Loucy (cell line): ENCODE data around the gene CACTIN.

Source experiments
- EZH2phosphoT487 ChIP-seq: fragments of 200-600 bp; IDR thresholded peaks from 2 replicates; pipeline ENCODE4 v1.6.1; 2018; ENCODE audit warnings: antibody characterized with exemption, mild to moderate bottlenecking, moderate library complexity, borderline replicate concordance
- TF ChIP-seq, protein P1 (sequence below): fragments of 200-600 bp; sonication (generic); conservative IDR thresholded peaks from 2 replicates; pipeline ENCODE4 v1.5.1; 2014; ENCODE audit warnings: mild to moderate bottlenecking, antibody characterized with exemption, low read length

DNA sequence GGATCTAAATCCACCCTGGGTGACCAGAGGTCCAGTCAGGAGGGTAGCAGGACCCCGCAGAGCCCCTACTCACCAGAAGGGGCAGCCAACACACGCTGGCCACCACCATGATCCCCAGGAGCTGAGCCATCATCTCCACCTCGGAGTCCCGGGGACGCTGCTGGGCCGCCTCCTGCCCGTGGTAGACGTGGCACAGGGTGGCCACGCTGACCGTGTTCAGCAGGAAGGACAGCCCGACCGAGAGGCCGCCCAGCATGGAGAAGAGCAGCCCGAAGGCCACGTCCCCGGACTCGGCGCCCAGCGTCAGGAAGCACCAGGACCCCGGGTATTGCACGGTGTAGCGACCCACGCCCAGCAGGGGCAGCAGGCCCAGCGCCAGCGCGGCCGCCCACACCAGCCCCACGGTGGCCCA, 26.8 kb downstream of the CACTIN start:
- TF ChIP-seq, protein P1, sequence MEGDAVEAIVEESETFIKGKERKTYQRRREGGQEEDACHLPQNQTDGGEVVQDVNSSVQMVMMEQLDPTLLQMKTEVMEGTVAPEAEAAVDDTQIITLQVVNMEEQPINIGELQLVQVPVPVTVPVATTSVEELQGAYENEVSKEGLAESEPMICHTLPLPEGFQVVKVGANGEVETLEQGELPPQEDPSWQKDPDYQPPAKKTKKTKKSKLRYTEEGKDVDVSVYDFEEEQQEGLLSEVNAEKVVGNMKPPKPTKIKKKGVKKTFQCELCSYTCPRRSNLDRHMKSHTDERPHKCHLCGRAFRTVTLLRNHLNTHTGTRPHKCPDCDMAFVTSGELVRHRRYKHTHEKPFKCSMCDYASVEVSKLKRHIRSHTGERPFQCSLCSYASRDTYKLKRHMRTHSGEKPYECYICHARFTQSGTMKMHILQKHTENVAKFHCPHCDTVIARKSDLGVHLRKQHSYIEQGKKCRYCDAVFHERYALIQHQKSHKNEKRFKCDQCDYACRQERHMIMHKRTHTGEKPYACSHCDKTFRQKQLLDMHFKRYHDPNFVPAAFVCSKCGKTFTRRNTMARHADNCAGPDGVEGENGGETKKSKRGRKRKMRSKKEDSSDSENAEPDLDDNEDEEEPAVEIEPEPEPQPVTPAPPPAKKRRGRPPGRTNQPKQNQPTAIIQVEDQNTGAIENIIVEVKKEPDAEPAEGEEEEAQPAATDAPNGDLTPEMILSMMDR, result peak; percentile 25; the same call in 1 of the 2 replicates
- no peak for TF ChIP-seq EZH2phosphoT487
